A673 (cell line): ENCODE measurements around the gene PLGLB2.
"Not testable (repeated sequence)": the region's sequence is repeated elsewhere in the genome, so short reads cannot be mapped to it uniquely, and the experiment has no call there.

Experiments
- EZH2 ChIP-seq: fragments of 200-600 bp; sonication (generic); IDR thresholded peaks from 2 replicates; pipeline ENCODE4 v1.6.1; 2017; ENCODE audit warnings: borderline replicate concordance, low read depth, mild to moderate bottlenecking, mixed read lengths, antibody characterized with exemption, low read length; ENCODE audit not compliant: poor library complexity, severe bottlenecking
- TF ChIP-seq, protein P1 (sequence below): fragments of 300-800, 200-600 bp; sonication (generic); conservative IDR thresholded peaks from 2 replicates; pipeline ENCODE4 v1.5.1; 2017; ENCODE audit warnings: low read depth, mild to moderate bottlenecking, antibody characterized with exemption, low read length, moderate library complexity, mixed read lengths

DNA sequence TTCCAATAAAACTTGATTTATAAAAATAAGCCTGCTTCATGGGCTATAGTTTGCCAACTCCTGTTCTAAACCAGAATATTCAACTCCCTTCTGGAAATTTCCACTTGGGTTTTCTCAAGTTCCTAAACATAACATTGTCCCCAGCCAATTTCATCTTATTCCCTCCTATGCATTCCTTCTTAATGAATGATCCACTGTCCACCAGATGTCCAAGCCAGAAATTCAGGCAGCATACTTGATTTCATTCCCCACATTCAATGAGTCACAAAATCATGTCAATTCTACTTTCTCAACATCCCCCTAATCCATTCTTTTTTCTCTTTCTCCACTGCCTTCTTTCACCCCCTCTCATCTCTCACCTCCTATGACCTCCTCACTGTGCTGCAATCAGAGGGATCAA, 7.0 kb upstream of the PLGLB2 start:
- TF ChIP-seq, protein P1, sequence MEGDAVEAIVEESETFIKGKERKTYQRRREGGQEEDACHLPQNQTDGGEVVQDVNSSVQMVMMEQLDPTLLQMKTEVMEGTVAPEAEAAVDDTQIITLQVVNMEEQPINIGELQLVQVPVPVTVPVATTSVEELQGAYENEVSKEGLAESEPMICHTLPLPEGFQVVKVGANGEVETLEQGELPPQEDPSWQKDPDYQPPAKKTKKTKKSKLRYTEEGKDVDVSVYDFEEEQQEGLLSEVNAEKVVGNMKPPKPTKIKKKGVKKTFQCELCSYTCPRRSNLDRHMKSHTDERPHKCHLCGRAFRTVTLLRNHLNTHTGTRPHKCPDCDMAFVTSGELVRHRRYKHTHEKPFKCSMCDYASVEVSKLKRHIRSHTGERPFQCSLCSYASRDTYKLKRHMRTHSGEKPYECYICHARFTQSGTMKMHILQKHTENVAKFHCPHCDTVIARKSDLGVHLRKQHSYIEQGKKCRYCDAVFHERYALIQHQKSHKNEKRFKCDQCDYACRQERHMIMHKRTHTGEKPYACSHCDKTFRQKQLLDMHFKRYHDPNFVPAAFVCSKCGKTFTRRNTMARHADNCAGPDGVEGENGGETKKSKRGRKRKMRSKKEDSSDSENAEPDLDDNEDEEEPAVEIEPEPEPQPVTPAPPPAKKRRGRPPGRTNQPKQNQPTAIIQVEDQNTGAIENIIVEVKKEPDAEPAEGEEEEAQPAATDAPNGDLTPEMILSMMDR: not testable (repeated sequence)
- TF ChIP-seq EZH2: not testable (repeated sequence)
